ENCODE data around the gene SP100. TPM values are rescaled to one million over a fixed set of nuclear protein-coding genes. Genes with fewer than 3 reads are reported as not detected.
"Not testable (repeated sequence)": the region's sequence is repeated elsewhere in the genome, so short reads cannot be mapped to it uniquely, and the experiment has no call there.

The SP100 gene
- total RNA-seq, 1 donor from 2014 or later = 433 TPM

DNA sequence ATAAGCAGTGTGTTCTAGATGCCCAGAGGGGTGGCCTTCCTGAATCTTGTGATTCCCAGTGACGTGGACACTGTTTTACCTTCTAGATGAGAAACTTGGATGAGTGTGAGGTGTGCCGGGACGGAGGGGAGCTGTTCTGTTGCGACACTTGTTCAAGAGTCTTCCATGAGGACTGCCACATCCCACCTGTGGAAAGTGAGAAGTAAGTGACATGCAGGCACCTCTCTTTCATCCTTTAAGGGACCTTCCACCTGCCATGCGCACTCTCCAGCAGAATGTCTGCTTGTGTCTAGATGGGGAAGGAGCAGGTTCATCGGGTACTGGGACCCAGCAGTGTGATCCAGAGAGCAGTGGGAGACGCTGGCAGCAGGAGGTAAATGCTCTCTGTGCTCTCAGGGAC, 16.0 kb upstream of the SP100 start:
- ATAC-seq (ENCODE audit: low read depth) = no peak
- no peaks in the 10 kb centered on the region for H3K9me3 Mint-ChIP-seq
- intact Hi-C loops (cut with micrococcal nuclease) = no loop called here
- no peaks in the 10 kb centered on the region for H3K4me1 Mint-ChIP-seq
- no peaks in the 10 kb centered on the region for H3K27me3 Mint-ChIP-seq
- POLR2A ChIA-PET = no interaction called here
- peaks cover 90% of the 10 kb centered on the region for H3K36me3 Mint-ChIP-seq (ENCODE audit: low read depth)
- no peak overlapping the region for H3K4me3 Mint-ChIP-seq
- peak overlapping the region; percentile 37 for H3K27ac Mint-ChIP-seq
- CTCF ChIA-PET = no interaction called here
- no peak for DNase-seq
- TF ChIP-seq, protein P1, sequence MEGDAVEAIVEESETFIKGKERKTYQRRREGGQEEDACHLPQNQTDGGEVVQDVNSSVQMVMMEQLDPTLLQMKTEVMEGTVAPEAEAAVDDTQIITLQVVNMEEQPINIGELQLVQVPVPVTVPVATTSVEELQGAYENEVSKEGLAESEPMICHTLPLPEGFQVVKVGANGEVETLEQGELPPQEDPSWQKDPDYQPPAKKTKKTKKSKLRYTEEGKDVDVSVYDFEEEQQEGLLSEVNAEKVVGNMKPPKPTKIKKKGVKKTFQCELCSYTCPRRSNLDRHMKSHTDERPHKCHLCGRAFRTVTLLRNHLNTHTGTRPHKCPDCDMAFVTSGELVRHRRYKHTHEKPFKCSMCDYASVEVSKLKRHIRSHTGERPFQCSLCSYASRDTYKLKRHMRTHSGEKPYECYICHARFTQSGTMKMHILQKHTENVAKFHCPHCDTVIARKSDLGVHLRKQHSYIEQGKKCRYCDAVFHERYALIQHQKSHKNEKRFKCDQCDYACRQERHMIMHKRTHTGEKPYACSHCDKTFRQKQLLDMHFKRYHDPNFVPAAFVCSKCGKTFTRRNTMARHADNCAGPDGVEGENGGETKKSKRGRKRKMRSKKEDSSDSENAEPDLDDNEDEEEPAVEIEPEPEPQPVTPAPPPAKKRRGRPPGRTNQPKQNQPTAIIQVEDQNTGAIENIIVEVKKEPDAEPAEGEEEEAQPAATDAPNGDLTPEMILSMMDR (IDR thresholded peaks at IDR 0.05) = no peak

DNA sequence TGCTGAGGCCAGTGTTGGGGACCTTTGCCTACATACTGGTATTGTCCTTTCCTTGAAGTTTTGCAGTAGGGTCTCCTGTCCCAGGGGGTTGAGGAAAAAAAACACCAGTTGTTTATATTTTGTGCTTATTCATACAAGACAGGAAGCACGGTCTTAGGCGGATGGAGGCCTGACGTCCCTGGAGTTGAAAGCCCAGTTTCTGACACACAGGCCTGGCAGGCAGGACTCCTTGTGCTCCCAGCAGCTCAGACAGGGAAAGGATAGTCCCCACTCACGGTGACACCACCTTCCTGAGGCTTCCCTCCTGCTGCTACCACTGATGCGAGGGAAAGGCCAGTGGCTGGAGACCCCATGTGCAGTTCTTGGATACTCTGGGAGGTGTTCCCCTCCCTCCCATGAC, 15.5 kb upstream of the SP100 start:
- TF ChIP-seq, protein P1 (IDR thresholded peaks at IDR 0.05) = no peak
- Mint-ChIP-seq H3K27me3 (no peaks in the 10 kb centered on the region), H3K4me3 (no peak overlapping the region), H3K9me3 (no peaks in the 10 kb centered on the region), H3K4me1 (no peaks in the 10 kb centered on the region), H3K27ac (peak overlapping the region; percentile 37), H3K36me3 (ENCODE audit: low read depth) (peaks cover 90% of the 10 kb centered on the region)
- POLR2A ChIA-PET = no interaction called here
- intact Hi-C loops (cut with micrococcal nuclease) = no loop called here
- DNase-seq (no peak), ATAC-seq (ENCODE audit: low read depth) (no peak)
- CTCF ChIA-PET = no interaction called here

DNA sequence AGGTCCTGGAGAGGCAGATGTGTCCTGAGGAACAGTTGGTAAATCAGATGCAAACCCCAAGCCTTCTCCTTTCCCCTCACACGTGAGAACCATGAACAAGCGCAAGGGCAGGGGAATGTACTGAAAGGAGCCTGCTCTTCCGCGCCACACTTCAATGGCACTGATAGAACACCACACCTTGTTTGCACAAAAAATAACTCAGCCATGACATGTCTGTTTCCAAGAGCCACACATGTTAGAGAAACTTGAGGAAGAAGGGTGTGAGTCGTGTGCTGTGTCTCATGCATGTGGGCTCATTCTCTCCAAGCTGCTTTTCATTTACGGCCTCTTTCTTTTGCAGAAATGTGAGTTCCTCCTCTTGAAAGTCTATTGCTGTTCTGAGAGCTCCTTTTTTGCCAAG, 15.0 kb upstream of the SP100 start:
- CTCF ChIA-PET; H3K4me1 Mint-ChIP-seq; H3K27ac Mint-ChIP-seq; POLR2A ChIA-PET; ATAC-seq (ENCODE audit: low read depth); intact Hi-C loops (cut with micrococcal nuclease); H3K4me3 Mint-ChIP-seq; DNase-seq; H3K27me3 Mint-ChIP-seq; H3K9me3 Mint-ChIP-seq: not testable (repeated sequence)
- H3K36me3 Mint-ChIP-seq (ENCODE audit: low read depth) = peaks cover 90% of the 10 kb centered on the region

DNA sequence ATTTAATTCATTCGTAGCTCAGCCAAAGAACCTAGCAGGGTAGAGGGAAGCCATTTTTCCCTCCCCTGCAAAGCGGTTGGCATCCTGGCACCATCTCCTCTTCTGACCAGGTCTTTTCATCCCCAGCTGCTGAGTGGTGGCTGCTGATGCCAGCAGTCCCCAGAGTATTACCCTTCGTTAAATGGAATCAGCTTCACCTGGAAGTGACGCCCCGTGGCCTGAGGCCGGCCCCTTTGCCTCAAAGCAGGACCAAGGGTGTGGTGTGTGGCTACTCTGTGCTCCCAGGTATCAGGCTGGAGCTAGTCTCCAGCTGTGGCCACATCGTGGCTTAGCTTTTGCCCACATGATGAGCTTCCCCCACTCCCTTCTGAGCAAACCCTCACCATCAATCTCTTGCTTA, 12.3 kb upstream of the SP100 start:
- intact Hi-C loops (cut with micrococcal nuclease) = no loop called here
- Mint-ChIP-seq H3K27ac (no peak overlapping the region), H3K4me1 (peaks cover 3% of the 10 kb centered on the region), H3K9me3 (no peaks in the 10 kb centered on the region), H3K4me3 (no peak overlapping the region), H3K27me3 (no peaks in the 10 kb centered on the region), H3K36me3 (ENCODE audit: low read depth) (peaks cover 78% of the 10 kb centered on the region)
- CTCF ChIA-PET = no interaction called here
- ATAC-seq (ENCODE audit: low read depth) (no peak), DNase-seq (no peak)
- TF ChIP-seq, protein P1 (IDR thresholded peaks at IDR 0.05) = no peak
- POLR2A ChIA-PET = interaction anchor here (0.8 kb wide), 1 partner anchor 11 kb away, joined by 3 read pairs; no protein-coding TSS in a partner anchor

DNA sequence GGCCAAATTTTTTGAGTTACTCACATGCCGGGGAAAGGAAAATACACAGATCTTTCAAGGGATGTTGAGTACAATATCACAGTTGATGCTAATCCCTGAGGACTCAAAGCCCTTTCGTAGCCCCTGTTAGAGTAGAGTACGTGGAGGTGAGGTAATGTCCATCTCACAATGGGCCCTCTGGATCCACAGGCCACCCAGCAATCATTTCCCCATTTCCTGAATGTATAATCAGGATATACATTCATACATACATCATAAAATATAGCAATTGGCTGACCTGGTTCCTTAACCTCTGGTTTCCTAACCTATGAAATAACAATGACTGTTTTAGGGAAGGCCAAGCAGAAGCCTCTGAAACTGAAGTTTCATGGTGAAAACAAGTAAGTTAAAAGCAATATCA, 10.2 kb upstream of the SP100 start:
- DNase-seq (no peak), ATAC-seq (ENCODE audit: low read depth) (no peak)
- POLR2A ChIA-PET = no interaction called here
- H3K9me3 Mint-ChIP-seq = no peaks in the 10 kb centered on the region
- H3K4me3 Mint-ChIP-seq = no peak overlapping the region
- CTCF ChIA-PET = no interaction called here
- peak overlapping the region; percentile 12 for H3K27ac Mint-ChIP-seq
- H3K27me3 Mint-ChIP-seq = no peaks in the 10 kb centered on the region
- TF ChIP-seq, protein P1 (IDR thresholded peaks at IDR 0.05) = no peak
- peaks cover 23% of the 10 kb centered on the region for H3K4me1 Mint-ChIP-seq
- intact Hi-C loops (cut with micrococcal nuclease) = no loop called here
- H3K36me3 Mint-ChIP-seq (ENCODE audit: low read depth) = peaks cover 59% of the 10 kb centered on the region

DNA sequence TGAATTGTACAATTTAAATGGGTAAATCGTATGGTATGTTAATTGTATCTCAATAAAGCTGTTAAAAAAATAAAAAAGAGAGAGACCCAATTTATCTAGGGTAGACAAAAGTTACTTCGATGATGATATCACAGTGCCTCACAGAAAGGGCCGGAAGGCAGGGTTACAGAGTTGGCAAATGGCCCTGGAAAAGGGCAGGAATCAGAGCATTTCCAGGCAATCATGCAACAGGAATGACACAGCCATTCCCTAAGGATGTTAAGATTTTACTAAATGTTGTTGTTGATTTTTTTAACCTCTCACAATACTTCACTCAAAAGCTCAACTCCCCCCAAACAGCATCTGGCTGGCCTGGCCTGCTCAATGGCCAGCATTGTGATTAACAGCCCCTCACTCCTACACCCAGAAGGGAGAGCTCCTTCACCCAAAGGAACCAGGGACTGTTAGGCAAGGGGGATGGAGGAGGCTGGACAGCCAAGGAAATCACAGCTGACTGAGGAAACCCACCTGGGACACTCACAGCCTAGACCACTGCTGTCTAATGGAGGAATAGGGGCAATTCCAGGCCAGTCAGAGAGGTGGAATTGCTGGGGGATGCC, 7.7 kb upstream of the SP100 start:
- no peaks in the 10 kb centered on the region for H3K9me3 Mint-ChIP-seq
- no peak for ATAC-seq (ENCODE audit: low read depth)
- H3K4me1 Mint-ChIP-seq = peaks cover 45% of the 10 kb centered on the region
- CTCF ChIA-PET = no interaction called here
- POLR2A ChIA-PET = interaction anchor here (0.5 to 0.8 kb wide), 3 partner anchors 81 to 458 kb away, joined by 3 to 7 read pairs (median 5); partner anchors contain the start of gene SP140L
- TF ChIP-seq, protein P1 (IDR thresholded peaks at IDR 0.05) = no peak
- H3K36me3 Mint-ChIP-seq (ENCODE audit: low read depth) = peaks cover 47% of the 10 kb centered on the region
- no peak for DNase-seq
- H3K27ac Mint-ChIP-seq = peak overlapping the region; percentile 59
- H3K4me3 Mint-ChIP-seq = no peak overlapping the region
- intact Hi-C loops (cut with micrococcal nuclease) = no loop called here
- no peaks in the 10 kb centered on the region for H3K27me3 Mint-ChIP-seq

DNA sequence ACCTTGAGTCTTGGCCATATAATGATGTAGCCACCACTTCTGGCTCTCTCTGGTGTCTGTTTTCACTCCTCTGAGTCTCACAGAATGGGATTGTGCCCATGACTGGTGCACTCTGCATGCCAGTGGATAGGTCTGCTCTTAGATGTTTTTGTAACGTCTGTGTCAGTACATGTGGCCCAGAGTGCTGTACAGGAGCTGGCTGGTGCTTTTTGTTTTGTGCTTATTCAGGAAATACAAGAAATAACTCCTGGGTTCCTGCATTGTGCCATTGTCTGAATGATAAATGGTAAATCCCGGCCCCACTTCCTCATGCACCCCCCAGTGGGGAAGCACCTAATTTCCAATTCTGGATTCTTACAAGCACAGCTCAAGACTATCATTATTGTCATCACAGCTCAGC, 6.7 kb upstream of the SP100 start:
- H3K36me3 Mint-ChIP-seq (ENCODE audit: low read depth) = peaks cover 37% of the 10 kb centered on the region
- H3K9me3 Mint-ChIP-seq; H3K4me3 Mint-ChIP-seq; intact Hi-C loops (cut with micrococcal nuclease); H3K27me3 Mint-ChIP-seq; ATAC-seq (ENCODE audit: low read depth); DNase-seq; CTCF ChIA-PET; POLR2A ChIA-PET: not testable (repeated sequence)
- H3K27ac Mint-ChIP-seq = peak overlapping the region; percentile 59
- peaks cover 54% of the 10 kb centered on the region for H3K4me1 Mint-ChIP-seq

Measured in activated B cell treated with CpG ODN at 0.5 μM for 24 hours (primary cell).